Smooth muscle cell of the coronary artery (primary cell): ENCODE data around the gene IL11RA. TPM values are rescaled to one million over a fixed set of nuclear protein-coding genes. Genes with fewer than 3 reads are reported as not detected.

Experiments
- total RNA-seq: library from RNA; depleted of rRNA; stranded (reverse); fragments of >200 nt; gene quantifications from 2 replicates; pipeline ENCODE4 v1.2.3, GENCODE V29; 2014; ENCODE audit warnings: low replicate concordance

The IL11RA gene
- 16.5 and 23.9 TPM in 2 replicates for total RNA-seq

DNA sequence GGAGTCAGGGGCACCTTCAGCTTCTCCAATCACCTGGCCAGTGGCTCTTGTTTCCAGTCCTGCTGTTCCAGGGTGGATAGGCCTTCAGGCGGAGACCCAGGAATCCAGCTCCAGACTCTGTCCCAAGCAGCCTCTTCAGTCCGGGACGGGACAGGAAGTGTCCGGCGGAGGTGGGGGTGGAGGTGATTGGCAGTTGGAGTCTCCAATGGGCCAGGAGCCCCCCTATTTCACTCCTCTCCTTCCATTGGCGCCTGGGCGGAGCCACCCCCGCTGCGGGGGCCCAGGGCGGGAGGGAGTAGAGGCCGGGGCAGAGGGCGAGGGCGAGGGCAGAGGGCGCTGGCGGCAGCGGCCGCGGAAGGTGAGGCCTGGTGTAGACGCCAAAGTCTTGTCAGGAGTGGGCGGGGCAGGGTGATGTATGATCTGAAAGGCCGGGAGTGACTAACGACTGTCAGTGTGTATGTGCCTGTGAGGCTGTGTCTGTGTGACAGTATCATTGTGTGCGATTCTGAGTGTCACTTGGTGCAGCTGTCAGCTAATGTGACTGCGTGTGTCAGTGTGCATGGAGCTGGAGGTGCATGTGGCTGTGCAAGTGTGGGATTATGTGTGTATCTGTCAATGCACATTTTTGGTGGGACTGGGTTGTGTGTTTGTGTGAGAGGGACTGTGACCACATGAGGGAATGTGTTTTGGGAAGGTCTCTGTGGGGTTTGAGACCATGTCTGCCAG, at the start of gene IL11RA:
TSS of gene IL11RA (plus strand) at position 310 of the 726 bp plus-strand sequence. CDS start 3,033 bp downstream, outside the sequence.

DNA sequence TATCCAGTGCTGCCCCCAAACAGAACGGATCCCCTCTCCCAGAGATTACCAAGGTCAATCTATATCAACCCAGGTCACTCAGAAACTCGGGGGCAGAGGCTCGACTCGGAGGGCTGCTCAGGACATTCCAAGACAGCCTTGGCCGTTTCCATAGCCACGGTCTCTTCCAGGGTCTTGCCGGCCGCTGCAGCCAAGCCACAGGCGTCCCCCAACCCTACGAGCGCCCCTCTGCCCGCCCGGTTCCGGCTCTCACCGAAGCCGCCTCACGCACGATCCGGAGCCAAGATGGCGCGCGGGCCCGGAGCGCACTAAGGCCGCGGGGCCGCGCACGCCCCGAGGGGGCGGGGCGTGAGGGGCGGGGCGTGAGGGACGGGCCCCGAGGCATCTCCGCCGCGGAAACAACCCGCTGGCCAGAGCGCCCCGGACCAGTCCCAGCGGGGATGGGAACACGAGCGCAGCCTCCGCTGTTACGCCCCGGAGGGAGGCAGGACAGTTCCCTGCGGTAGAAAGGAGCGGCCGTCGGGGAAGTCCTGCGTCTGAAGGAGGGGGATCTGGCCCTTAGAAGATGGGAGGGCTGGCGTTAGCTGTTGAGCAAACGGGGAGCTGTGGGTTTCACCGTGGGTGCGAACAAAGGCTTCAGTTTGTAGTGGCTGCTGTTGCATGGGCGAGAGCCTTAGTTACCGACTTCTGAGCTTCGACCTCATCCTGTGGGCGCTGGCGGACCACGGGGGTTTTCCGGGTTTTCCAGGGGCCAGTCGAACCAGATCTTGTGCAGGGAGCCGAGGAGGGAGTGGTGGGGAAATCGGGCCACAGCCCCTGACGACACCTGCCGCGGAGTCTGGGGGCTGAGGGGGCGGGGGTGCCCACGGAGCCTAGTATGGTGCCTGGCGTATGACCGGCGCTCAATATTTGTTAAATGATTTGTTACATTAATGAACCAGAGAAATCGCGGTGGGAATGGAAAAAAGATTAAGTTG, 39.9 kb upstream of the IL11RA start, which contains the start of gene RPP25L:
TSS of gene RPP25L (minus strand) at position 287 of the 977 bp plus-strand sequence. CDS start 801 bp downstream, outside the sequence.

DNA sequence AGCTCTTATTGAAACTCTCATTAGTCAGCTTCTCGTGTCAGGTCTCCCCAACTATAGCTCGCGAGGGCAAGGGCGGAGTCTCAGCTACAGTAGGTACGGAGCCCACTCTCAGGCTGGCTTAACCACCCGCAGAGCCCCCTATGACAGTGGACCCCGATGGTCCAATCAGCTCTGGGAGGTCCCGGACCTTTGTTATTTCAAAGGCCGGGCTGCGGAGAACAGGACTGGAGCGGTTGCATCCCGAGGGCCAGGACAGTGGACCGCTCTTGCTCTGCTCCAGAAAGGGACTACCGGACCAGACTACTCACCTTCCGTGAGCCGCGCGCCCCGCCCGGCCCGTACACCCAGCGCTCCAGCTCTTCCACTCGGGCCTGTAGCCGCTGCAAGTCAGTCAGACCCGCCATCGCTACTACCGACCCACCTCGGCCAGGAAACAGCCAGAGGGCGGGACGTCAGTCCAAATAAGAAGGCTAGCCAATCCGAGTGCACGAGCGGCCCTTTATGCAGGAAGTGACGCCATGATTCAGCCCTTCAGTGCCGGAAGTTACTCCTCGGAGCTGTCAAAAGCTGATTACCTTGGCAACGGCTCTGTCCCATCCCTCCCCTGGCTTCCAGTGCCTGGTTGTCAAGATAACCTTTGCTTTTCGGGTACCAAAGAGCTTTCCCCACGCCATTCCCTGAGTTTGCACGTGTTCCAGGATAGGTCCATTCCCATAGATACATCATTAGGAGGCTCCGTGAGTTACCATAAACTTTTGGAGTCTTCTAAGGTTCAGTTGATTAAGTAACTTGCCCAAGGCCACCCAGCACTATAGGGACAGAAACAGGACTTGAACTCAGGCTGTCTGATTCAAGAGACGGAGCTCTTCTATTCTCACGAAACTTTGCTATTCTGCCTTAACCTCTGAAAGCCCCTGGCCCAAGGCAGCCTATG, 31.7 kb upstream of the IL11RA start, which contains the start of gene DCTN3:
TSS of gene DCTN3 (minus strand) at position 435 of the 934 bp plus-strand sequence. CDS start at position 404, 31 bp downstream.

DNA sequence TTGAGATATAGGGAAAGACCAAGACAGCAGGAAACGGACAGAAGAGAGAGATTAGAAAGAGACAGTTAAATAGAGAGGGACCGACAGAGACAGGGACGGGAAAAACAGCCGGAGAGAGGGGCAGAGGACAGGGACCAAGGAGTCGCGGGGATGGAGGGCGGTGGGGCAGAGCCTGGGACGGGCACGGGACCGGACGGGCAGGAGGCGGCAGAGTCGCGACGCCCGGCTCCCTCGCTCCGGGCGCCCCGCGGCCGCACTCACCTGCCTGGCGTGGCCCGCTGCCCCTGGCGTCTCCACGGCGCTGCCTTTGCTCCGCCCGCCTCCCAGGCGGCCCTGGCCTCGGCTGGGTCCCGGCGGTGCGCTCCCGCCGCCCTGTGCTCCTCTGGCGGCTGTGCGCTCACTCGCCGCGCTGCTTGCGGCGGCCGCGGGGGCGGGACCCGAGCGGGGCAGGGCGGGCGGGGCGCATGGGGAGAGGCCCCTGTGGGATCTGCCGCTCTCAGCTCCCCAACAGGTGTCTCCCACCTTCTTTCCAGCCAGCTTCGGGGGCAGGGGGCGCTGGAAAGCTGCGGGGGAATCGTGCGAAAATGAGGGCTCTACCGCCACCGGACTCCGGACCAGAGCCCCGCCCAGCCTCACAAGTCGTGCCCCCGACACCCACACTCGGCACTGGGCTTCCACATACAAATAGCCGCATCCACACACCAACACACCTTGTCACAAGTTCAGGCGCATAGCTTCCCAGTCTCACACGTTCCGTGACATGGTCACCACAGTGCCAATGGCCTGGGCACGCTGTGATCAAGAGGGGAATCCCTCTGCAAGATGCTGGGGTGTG, 23.1 kb upstream of the IL11RA start, which contains the start of gene ARID3C:
TSS of gene ARID3C (minus strand) at position 411 of the 835 bp plus-strand sequence. CDS start 1,052 bp downstream, outside the sequence.

DNA sequence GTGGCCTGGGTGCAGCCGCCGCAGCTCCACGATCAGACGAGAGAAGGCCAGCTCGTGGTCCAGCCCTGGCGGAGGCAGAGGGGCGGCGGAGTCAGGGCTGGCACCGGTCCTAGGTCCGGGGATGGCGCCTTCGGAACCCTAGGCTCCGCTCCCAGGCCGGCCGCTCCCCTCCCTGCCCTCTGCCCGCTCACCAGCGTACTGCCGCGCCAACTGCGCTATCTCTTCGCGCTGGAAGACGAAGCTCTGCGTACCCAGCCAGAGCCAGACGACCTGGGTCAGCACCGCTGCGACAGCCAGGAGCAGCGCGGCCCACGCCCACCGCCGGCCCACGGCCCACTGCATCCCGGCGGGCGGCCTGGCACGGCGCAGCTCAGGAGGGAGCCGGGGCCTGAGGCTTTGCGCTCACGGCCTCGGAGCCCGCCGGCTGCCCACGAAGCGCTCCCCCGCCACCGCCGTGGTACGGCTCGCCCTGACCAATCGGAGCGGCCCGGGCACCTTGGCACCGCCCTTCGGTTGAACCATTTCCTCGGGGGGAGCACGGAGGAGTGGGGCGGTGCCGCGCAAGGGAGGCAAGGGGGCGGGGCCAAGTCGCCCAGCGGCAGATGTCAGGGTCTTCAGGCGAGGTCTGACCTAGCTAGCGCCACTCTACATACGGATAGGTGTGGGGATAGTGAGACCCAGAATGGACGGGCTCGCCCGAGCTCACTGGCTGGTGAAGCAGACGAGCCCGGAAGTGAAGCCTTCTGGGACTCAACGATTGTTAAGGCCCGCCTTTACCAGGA, 14.4 kb upstream of the IL11RA start, which contains the start of gene SIGMAR1:
TSS of gene SIGMAR1 (minus strand) at position 432 of the 782 bp plus-strand sequence. CDS start at position 342, 90 bp downstream.

DNA sequence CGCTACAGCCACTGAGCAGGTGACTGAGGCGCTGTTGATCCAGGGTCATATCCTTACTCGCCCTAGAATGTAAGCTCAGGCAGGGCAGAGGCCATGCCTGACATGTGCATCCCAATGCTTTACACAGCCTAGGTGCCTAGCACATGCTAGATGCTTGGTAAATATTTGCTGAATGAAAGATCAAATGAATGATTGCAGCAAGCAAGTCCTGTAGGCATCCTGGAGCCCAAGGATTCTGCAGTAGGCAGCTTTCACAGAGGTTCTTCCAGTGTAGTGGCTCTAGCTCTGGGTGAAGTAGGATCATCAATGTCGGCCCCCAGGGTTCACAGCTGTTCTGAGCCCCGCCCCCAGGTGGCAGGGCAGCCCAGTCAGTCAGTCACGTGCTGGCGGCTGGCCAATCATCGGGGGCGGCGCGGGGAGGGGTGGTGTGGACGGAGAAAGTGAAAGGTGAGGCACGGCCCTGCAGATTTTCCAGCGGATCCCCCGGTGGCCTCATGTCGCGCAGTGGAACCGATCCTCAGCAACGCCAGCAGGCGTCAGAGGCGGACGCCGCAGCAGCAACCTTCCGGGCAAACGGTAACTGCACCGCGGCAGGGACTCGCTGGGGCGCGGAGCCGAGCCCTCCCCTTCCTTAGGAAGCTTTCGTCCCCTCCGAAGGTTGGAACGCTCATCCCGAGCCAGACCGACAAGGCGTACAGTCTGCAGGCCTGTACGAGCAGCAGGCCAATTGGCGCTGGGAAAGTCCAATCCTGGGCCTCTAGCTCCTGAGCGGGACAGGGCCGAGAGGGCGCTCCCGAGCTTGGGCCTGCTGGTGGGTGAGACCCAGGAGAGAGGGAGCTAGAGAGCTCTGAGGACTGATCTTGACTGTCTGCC, 5.5 kb upstream of the IL11RA start, which contains the start of gene GALT:
TSS of gene GALT (plus strand) at position 465 of the 873 bp plus-strand sequence. CDS start at position 495, 30 bp downstream.

DNA sequence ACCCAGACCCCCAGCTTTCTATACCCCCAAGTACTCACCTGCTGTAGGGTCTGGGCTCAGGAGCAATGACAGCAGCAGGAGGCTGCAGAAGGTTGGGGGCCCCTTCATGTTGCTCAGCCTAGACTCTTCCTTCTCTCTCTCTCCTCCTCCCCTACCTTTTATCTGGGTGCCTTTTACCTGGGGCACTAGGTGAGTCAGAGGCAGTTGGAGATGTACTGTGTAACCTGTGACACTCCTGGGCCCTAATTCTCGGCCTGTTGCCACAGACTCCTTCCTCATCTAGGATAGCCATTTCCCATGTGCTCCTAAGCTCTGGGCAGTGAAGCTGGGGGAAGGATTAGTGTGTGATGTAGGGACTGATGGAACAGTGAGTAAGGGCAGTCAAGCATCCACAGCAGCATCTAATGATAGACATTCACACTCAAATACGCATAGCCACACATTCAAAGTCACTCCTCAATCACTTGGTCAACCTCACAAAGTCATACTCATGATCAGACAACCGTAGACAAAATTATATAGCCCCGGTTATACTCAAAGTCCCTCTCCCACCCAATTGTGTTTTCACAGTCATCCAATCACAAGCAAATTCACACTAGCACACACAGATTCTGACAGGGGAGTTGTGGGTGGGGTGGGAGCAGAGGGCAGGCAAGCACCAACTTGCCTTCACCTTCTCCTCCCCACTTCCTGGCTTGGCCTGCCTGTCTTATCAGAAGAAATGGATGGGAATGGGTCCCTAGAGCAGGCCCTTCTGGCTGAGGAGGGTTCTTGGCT, 10.7 kb downstream of the IL11RA start, which contains the start of gene CCL27:
TSS of gene CCL27 (minus strand) at position 132 of the 777 bp plus-strand sequence. CDS start at position 108, 24 bp downstream.

DNA sequence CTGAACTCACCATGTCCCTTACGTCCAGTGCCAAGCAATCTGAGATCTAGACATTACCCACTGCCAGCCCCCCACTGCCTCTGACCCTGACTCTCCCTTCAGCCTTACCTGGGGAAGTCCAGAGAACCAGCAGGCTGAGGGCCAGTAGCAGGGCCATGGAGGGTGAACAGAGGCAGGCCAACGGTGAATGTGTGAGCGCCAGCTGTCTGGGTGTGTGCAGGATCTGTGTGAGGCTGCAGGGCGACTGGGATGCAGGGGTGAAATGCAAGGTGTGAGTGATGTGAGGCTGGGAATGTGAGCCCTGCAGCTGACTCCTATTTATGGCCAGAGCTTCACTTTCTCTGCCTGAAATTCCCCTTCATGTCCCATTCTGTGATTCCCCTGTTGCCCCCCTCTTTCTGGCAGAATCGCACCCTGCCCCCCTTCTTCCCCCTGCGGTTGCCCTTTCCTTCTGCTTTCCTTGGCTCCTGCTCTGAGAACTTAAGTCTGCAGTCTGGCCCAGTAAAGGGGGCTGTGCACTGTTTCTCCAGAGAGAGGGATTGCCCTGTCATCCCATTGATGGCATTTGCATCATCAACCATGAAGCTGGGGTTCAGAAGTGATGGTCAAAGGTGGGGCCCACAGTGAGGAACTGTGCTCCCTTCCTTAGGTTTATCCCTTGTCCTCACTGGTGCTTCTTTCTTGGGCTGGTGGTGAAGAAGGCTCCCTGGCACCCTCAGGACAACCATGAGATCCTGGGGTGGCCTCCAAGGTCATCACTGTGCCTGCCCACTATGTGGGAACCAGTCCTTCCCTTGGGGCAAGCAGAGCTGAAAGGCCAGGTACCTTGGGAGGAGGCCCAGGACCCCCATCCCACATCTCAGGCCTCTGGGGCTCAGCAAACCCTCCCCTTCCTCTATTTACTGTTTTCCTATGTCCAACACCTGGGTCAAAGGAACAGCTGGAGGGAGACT, 39.3 kb downstream of the IL11RA start, which contains the start of gene CCL19:
TSS of gene CCL19 (minus strand) at position 294 of the 953 bp plus-strand sequence. CDS start at position 157, 137 bp downstream.

DNA sequence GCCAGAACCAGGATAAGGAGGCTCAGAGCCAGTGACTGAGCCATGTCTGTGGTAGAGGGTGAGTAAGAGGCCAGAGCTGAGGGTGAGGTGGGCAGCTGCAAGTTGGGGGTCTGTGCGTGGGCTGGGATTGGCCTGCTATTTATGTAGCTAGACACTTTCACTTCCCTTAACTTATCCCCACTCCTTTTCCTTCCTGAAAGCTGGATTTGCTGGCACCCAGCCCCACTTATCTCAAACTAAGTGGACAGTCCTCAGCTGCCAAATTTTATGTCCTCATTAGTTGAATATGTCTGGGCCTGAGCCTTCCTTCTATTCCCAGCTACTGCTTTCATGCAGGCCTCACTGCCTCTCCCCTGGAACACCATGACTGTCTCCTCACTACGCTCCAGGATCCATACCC, 58.0 kb downstream of the IL11RA start, which contains the start of gene CCL21:
TSS of gene CCL21 (minus strand) at position 114 of the 400 bp plus-strand sequence. CDS start at position 44, 70 bp downstream.

Other genes with a start within 250 kb of the IL11RA start
- gene FAM219A, start 193.6 kb upstream of the IL11RA start, total RNA-seq, result 3.0 and 5.7 TPM in 2 replicates
- not detected in 2 replicates for gene DNAI1, start 193.4 kb upstream of the IL11RA start, total RNA-seq
- gene ENHO, start 129.2 kb upstream of the IL11RA start, total RNA-seq, result 0.12 TPM in 1 of 2 replicates, not detected in the other
- gene CNTFR, start 62.5 kb upstream of the IL11RA start, total RNA-seq, result 0.12 TPM in 1 of 2 replicates, not detected in the other
- gene RPP25L, start 40.1 kb upstream of the IL11RA start, total RNA-seq, result 11.1 and 20.6 TPM in 2 replicates
- gene DCTN3, start 31.7 kb upstream of the IL11RA start, total RNA-seq, result 152 and 161 TPM in 2 replicates
- gene ARID3C, start 23.1 kb upstream of the IL11RA start, total RNA-seq, result 0.08 TPM in 1 of 2 replicates, not detected in the other
- 40.1 and 41.3 TPM in 2 replicates for gene SIGMAR1, start 14.4 kb upstream of the IL11RA start, total RNA-seq
- 25.7 and 33.1 TPM in 2 replicates for gene GALT, start 5.5 kb upstream of the IL11RA start, total RNA-seq
- 0.47 TPM in 1 of 2 replicates, not detected in the other for gene CCL27, start 10.5 kb downstream of the IL11RA start, total RNA-seq
- not detected in 2 replicates for gene CCL19, start 39.1 kb downstream of the IL11RA start, total RNA-seq
- gene CCL21, start 58.0 kb downstream of the IL11RA start, total RNA-seq, result not detected in 2 replicates